HG02840 (cell line): ENCODE results near the gene MRGPRD.

Experiments used
- ATAC-seq: cut with Tn5 transposase; IDR thresholded peaks from one replicate; pipeline ENCODE4 v1.9.1; 2021; ENCODE audit warnings: mild to moderate bottlenecking, moderate library complexity, moderate number of reproducible peaks; ENCODE audit not compliant: unreplicated experiment, low FRiP score

Gene MRGPRD, protein sequence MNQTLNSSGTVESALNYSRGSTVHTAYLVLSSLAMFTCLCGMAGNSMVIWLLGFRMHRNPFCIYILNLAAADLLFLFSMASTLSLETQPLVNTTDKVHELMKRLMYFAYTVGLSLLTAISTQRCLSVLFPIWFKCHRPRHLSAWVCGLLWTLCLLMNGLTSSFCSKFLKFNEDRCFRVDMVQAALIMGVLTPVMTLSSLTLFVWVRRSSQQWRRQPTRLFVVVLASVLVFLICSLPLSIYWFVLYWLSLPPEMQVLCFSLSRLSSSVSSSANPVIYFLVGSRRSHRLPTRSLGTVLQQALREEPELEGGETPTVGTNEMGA

GRCh38 chr11:68980776-68981065 lies at the start of gene MRGPRD:
Gene MRGPRD, minus strand, starts transcription at chr11:68980986. Its CDS starts 0 bp downstream, at chr11:68980986.
- ATAC-seq, result no peak

GRCh38 chr11:69030301-69030700 lies 49.5 kb upstream of the MRGPRD start:
- ATAC-seq, result no peak

GRCh38 chr11:69027704-69028372 lies 47.1 kb upstream of the MRGPRD start:
- ATAC-seq, result no peak

DNA sequence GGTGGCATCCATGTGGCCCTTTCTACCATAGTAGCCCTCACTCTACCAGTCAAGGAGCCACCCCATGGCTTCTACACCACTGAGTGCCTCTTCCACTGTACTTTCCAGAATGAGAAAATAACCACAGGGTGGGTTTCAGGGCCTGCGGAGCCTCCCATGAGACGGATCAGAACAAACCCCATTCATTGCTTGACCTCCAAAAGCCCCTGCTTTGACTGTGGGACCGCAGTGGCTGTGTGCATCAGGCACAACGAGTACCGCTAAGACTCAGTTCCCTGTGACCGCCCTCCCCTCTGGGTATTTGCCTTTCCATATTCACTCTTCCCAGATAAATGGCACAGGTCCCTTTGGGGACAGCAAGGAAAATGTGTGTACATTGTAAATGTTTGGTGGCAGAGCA lies 43.7 kb upstream of the MRGPRD start:
- no peak for ATAC-seq

DNA sequence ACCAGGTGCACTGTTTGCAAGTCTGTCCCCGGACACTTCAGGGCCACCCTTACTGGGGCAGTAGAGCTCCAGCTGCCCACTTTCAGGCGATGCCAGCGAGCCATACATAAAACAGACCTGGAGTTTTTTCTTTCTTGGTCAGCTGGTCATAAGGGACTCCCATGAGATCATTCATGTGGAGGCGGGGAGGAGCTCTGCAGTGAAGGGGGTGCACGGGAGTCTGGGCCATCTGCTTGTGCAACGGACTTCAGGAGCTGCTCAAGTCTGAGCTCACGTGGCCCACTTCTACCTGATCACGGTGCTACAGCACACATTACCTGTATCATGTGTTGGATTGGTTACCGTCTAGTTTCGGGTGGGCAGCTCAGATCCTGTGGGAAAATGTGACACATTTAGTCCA lies 41.5 kb upstream of the MRGPRD start:
- no peak for ATAC-seq

DNA sequence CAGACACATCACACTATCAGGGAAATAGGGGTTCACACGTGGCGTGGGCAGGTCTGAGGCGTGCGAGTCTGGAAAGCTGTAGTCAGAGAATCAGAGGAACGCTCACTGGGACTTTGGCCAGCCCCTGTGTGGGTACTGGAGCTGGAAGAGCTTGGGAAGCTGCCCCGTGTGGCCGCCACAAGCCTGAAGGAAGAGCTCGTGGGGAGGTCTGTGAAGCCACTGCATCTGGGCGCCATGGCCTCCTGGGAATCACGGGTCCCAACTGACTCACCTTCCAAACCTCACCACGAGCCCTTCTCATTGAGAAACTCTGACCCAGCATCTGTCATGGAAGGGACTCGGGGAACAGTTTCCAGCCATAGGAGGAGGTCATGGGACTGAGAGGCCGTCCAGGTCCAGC lies 38.1 kb upstream of the MRGPRD start:
- ATAC-seq, result no peak

GRCh38 chr11:69017951-69018350 lies 37.2 kb upstream of the MRGPRD start:
- ATAC-seq, result no peak

DNA sequence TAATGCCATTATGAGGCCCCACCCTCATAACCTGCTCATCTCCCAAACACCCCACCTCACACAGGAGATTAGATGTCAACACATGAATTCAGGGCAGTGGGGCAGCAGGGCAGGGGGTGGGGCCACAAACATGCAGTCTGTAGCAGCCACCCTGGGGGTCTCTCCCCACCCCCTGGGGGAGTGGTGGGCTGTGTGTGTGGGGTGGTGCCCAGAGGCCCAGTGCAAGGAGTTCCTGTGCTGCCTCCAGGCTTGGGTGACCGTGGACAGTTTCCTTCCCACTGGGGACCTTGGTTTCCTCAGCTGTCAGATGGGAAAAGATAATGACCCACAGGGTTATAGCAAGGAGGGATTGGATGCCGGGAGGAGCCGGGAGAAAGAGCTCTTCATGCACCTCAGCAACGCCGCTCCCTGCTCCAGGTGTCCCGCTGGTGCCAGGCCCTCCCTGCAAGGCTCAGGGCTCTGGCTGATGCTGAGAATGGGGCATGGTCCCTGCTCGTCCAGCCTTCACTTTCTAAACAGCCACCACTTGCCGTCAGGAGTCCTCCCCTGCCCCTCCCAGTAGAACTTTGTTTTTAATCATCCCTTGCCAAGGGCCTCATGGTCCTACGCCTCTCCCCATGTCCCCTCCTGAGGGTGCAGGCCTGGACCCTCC lies 34.2 kb upstream of the MRGPRD start:
- ATAC-seq, result no peak

GRCh38 chr11:69014084-69014851 lies 33.5 kb upstream of the MRGPRD start:
- no peak for ATAC-seq

GRCh38 chr11:69013009-69013951 lies 32.5 kb upstream of the MRGPRD start, which contains the start of gene MRGPRF:
Gene MRGPRF, minus strand, starts transcription at chr11:69013246. Its CDS starts 3,345 bp downstream, at chr11:69009901.
- no peak for ATAC-seq

DNA sequence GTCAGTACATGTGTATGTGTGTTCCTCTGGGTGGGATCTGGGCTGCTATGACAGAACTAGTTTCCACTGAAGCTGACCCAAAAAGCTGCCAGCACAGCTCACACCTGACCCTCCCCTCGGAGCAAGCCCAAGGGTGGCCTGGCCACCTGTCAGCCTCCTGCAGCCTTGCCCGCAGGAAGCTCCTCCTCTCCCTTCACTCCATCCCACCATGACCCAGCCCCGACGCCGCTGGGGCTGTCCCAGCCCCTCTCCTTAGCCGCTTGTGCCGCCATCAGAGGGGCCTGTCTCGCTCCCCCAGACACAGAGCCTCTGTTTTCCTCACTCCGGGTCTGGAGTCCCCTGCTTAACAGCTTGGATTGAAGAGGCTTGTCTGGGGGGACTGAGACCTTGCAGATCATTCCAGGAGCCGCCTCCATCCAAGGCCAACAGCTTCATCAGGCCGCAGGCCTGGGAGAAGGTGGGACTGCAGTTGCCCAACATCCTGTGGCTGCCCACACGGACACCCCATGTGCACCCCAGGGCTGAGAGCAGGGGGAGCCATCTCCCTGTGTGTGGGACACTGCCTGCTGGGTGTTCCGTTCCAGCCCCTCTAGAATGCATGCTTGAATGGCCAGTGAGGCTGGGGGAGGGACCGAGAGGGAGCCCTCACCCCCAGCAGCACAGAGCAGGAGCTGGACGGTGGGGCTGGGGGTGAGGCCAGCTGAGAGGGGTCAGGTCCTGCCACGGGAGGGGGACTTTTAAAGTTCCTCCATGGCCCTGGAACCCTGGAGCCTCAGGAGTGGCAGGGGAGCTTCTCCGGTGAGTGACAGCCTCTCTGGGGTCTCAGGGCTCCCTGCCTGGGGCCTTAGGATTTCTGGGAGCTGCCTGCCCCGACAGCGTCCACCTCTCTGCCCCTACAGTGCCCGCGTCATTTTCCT lies 31.6 kb upstream of the MRGPRD start:
- no peak for ATAC-seq

DNA sequence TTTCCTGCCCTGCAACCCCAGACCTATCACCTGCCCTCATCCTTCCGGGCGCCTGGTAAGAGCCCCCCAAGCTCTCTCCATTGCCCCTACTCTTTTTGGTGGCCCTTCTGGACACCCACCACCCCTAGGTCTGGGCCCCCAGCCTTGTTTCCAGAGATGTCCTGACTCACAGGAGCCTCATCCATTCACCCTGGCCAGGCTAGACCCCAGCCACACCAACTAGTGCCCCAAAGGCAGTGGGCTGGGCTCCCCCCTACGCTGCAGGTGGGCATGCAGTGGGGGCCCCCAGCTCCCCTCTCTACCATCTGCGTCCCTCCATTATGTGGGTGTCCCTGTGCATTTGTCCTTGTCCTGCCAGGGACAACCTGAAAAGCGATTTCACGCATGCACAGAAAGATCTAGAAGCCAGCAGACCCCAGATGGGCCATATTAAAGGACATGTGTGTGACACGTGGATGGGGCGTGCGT lies 30.9 kb upstream of the MRGPRD start:
- ATAC-seq, result no peak

- no peak for ATAC-seq
Observed at GRCh38 chr11:69010964-69011623, 30.3 kb upstream of the MRGPRD start.

- no peak for ATAC-seq
Observed at GRCh38 chr11:69010361-69010891, 29.6 kb upstream of the MRGPRD start.

DNA sequence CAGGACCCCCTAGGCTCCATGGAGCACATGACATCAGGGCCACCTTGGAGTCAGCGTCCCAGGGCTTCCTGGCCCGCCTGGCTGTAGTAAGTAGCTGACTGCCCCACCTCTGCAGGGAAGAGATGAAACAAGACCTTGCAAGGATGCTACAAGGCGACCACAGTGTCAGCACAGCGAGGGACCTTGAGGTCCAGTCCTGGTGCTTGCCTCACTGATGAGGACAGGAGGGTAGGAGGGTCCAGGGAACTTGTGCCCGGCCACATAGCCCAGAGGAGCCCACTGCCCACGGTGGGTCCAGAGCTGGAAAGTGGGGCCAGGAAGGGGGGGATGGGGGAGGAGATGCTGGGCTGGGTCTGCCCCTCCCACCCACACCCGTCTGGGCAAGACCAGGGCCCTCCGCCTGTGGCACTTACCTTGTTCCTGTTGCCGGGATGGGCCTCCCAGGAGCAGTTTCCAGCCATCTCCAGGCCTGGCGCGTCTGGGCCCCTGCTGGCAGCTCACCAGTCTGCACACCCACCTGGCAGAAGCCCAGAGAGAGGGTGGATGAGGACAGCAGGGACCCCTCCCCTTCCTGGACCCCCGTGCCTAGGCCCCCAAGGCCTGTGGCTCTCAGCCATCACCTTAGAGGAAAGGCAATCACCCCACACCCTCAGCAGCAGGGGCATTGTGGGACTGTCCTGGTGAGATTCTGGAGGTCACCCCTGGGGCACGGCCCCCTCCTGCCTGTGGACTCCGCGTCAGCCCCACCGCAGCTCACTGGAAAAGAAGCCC lies 28.8 kb upstream of the MRGPRD start:
- no peak for ATAC-seq

DNA sequence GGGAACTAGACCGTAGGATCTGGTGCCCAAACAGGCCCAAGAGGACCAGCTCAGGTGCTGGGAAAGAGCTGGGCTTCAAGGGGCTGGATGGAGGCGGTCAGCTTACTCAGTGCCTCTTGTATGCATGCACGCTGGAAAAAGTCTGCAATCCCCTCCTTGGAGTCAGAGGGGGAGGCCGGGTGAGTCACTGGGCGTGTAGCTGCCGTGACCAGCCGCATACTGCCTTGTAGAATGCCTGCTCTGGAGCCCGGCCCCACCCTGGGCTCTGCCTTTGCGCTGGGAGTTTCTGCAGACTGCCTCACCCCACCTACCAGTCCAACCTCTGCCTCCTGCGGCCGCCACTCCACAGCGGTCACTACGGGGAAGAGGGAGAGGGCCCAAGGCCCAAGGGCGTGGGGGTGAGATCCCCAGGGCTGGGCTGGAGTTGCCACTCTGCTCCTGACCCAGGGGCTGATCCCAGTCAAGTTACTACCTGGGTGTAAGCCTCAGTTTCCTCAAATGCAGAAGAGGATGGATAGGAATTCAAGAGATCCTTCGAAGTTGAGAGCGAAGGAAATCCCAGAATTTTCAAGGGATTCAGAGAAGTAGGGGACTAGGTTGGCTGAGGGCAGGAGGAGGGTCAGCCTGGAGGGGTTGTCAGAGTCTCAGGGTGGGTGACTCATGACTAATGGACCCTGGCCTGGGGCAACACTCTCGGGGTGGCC lies 28.1 kb upstream of the MRGPRD start:
- ATAC-seq, result no peak

GRCh38 chr11:69007975-69008381 lies 27.2 kb upstream of the MRGPRD start:
- no peak for ATAC-seq
